HG03571 (cell line): ENCODE results near the gene LMO7.

ENCODE experiments used
- ATAC-seq: cut with Tn5 transposase; IDR thresholded peaks from one replicate; pipeline ENCODE4 v1.9.1; 2021; ENCODE audit not compliant: unreplicated experiment

LMO7 gene

GRCh38 chr13:75797239-75797638 lies 161.1 kb downstream of the LMO7 start:
- ATAC-seq, result no peak

GRCh38 chr13:75797719-75798118 lies 161.6 kb downstream of the LMO7 start:
- no peak for ATAC-seq

DNA sequence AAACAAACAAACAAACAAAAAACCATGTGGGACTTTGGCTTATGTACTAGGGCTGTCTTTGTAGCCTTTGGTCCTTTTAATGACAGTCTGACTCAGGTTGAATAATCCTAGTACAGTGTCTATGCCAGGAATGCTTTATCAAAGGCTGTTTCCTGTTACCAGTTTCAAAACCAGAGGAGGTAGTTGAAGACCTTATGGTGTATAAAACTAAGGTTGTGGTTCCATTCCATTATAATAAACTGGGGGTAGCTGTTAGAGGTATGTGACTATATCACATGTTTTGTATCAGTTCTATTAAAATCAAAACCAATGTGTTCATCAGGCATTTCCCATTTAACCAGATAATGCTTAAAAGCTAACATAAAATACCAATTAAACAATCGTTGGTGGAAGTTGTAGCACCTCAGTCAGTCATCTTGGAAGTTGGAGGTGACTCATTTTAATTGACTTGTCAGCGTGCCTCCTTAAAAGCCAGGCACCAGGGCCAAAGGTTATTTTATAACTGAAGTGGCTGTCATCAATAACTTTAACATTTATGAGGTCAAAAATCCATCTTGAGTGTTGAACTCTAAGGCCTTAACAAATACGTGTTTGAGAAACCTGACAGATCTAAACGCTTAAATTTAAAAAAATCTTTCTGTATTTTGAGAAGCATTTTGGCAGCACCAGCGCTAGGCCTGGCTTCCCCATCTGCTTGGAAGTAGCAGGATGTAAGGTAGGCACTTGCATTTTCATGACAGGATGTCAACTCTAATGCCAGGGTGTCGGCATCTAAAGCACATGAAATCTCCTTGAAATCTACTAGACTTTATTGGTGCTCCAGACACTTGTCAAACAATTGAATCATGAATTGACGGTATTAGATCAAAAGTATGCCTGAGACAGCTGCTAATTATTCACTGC lies 162.5 kb downstream of the LMO7 start:
- no peak for ATAC-seq

DNA sequence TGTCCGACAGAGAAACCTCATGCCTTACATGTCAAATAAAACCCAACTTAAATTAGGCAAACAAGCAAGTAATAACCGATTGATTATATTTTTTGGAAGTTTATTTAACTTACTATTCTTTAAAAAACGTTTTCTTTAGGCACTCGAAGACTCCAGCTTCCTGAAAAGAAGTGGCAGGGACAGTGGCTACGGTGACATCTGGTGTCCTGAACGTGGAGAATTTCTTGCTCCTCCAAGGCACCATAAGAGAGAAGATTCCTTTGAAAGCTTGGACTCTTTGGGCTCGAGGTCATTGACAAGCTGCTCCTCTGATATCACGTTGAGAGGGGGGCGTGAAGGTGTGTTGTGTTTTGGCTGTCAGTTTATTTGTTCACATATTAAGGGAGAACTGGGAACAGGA lies 164.4 kb downstream of the LMO7 start:
- no peak for ATAC-seq

- no peak for ATAC-seq
These were observed 165.3 kb downstream of the LMO7 start for GRCh38 chr13:75801388-75801945.

- no peak for ATAC-seq
These were observed 166.0 kb downstream of the LMO7 start for GRCh38 chr13:75802161-75802560.

GRCh38 chr13:75803164-75803611 lies 167.1 kb downstream of the LMO7 start:
- ATAC-seq, result peak; percentile 77

- ATAC-seq, result no peak
These were observed 167.9 kb downstream of the LMO7 start for GRCh38 chr13:75804054-75804453.

GRCh38 chr13:75804605-75805004 lies 168.5 kb downstream of the LMO7 start:
- ATAC-seq, result no peak

DNA sequence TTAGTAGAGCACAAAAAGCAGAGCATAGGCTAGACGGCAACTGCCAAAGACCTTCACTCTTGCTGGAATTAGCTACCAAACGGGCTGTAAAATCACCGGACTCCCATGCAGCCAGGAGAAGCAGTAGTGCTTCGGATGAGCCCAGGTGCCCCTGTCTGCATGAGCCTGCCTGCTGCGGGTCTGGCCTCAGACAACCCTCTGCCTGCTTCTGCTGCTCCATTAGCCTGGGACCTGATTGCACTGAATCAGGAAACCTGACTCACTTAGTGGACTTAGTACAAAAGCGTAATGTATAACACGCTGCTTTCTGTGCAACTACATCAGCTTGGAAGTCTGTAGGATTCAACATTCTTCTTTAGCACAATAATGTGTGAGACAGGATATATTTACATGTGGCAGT lies 170.0 kb downstream of the LMO7 start:
- no peak for ATAC-seq

DNA sequence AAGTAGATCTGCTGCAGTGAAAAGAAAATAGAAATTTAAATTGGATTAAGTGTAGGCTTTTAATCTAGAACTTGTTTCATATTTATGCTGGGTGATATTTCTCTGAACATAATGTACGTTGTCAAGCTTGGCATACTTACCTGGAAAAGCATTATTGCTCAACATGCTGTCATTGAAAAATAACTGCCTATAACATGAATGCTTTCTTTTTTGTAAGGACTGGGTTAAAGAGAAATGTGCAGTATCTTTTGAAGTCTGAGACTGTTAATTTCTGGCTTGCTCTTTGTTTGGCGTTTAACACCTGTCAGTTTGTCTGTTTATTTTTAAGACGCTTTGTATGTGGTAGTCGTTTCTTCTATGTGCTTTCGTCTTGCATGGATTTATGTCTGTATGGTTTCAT lies 175.2 kb downstream of the LMO7 start:
- ATAC-seq, result no peak

DNA sequence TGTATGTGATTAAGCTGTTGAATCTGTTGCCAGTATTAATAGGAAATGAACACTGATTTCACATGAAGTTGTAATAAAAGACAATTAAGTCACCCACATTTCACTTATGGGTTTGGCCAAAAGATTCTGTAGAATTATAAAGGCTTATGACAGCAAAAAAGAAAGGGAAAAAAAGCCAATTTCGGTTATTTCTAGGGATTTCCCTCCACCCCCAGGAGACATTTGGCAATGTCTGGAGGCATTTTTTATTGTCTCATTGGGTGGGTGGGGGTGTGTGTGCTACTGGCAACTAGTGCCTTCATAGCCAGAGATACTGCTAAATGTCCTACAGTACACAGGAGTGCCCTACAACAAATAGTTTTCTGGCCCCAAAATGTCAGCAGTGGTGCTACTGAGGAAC lies 175.7 kb downstream of the LMO7 start:
- ATAC-seq, result no peak

- ATAC-seq, result no peak
These were observed 176.6 kb downstream of the LMO7 start for GRCh38 chr13:75812751-75813181.

DNA sequence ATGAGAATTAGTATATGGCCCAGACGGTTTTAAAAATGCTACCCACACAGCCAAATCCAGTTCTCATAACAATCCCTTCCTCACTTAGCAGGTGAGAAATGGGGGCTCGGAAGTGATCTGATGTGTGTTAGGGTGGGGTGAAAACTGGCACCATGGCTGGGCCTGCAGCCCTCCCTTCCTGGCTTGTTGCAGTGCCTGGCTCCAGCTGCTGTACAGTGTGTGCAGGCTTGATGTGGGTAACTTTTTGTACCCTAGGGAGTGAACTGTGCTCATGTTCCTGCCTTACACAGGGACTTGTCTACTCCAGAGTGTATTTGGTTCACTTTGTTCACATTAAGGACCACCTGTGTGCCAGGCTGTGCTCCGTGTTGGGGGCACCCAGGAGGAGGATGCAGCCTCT lies 177.2 kb downstream of the LMO7 start:
- no peak for ATAC-seq

- ATAC-seq, result no peak
These were observed 182.2 kb downstream of the LMO7 start for GRCh38 chr13:75818179-75818967.

DNA sequence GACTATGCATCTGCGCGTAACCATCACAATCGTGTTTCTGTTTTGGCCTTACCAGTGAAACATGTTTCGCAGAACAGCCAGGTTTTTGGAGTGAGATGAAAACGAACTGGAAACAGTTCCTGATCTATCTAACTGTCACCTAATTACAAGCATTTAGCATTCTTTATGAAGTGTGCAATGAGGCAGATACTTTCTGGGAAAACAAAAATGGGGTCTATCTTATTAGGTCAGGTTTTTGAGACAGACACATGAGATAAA lies 182.8 kb downstream of the LMO7 start:
- ATAC-seq, result no peak

DNA sequence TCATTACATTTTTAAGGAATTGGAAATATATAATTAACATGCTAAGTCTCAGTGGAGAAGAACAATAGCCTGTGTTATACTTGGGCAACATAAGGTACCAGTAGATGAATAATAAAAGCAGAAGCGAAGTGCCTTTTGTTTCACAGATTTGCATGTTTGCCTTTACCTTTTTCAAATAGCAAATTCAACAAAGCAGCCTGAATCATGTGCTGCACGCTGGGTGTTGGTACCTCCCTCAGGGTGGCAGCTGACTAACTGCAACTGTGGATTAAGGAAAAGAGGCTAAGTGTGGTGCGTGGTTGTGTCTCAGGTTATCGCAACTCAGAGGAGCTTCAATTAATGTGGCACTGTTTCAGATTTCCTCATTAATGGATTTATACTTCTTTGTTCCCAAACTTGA lies 189.0 kb downstream of the LMO7 start:
- ATAC-seq, result no peak

- ATAC-seq, result no peak
These were observed 189.5 kb downstream of the LMO7 start for GRCh38 chr13:75825594-75825993.

GRCh38 chr13:75826391-75826790 lies 190.3 kb downstream of the LMO7 start:
- no peak for ATAC-seq

- ATAC-seq, result no peak
These were observed 193.7 kb downstream of the LMO7 start for GRCh38 chr13:75829830-75830229.

- ATAC-seq, result no peak
These were observed 194.7 kb downstream of the LMO7 start for GRCh38 chr13:75830842-75831241.

GRCh38 chr13:75831389-75831788 lies 195.3 kb downstream of the LMO7 start:
- ATAC-seq, result no peak
